Activated naive CD8-positive, alpha-beta T cell treated with anti-CD3 and anti-CD28 coated beads, Interleukin-2, amount 50 U/mL, for 16 hours (primary cell): ENCODE results near the gene ADAMTS8.

Experiments used
- DNase-seq: peaks from one replicate; pipeline ENCODE4 v3.0.0-alpha.2; 2020; ENCODE audit warnings: low read depth, low spot score

Gene ADAMTS8

DNA sequence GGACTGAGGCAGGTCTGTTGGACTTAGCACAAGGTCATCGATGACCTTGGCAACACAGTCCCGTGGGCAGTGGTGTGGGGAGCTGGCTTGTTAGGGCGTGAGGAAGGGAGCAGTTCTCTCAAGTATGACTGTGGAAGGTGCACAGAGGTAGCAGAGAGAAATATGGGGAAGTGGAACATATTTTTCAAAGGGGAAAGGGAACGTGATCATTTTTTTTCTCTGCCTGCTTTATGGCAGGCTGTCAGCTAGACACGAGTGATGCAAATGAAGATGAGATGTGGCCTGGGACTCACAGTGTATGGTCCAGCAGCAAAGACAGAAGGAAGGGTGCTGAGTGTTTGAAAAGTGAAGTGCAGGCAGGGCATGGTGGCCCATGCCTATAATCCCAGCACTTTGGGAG is 30.6 kb downstream of the ADAMTS8 start:
- no peak for DNase-seq

DNA sequence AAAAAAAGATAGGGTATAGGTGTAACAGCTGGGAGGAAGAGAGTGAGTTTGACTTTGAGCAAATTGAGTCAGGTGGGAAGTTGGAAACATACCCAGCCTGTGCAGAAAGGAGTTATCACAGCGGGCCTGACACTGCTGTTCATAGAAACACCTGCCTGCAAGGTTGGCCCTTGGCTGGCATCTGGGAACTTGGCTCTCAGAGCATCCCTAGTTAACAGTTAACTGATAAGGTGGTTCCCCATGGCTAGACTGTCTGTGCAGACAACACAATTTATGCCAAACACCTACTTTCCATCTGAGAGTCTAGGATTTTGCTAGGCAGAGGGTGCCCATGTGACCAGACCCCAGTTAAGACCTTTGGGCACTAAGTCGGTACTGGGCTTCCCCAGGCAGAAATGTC is 31.4 kb downstream of the ADAMTS8 start:
- DNase-seq: no peak

DNA sequence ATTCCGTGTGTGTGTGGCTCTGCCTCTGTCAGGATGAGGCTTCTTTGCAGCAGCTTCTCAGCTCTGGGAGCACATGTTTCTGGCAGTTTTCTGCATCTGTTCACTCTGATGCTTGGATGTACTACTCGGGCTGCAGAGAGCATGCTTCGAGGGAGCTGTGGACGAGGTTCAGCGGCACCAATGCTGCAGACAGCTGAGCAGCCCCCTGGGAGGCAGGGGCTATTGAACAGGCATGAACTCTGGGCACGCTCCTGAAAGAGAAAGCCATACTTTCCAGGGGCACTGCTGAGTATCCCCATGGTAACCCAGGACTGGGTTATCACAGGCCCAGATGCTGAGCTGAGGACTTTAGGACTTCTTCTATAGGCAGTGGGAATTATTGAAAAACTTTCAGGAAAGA is 33.8 kb downstream of the ADAMTS8 start:
- DNase-seq: no peak

DNA sequence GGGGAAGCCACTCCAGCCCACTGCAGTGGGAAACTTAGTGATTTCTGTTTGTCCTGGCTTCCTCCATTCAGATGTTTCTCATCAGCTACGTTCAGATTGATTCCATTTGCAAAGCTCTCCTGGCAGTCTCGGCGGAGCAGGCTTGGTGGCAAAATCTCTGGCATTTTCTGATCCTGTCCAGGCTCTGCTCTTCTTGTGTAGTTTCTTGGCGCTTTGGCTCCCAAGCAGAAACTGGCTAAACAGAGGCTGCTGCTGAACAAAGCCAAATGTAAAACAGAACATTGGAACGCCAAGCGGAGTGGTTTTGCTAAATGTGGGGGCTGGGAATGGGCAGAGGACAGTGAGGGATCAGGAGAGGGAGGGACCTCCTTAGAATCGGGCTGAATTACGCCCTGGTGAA is 36.7 kb downstream of the ADAMTS8 start:
- DNase-seq: no peak

DNA sequence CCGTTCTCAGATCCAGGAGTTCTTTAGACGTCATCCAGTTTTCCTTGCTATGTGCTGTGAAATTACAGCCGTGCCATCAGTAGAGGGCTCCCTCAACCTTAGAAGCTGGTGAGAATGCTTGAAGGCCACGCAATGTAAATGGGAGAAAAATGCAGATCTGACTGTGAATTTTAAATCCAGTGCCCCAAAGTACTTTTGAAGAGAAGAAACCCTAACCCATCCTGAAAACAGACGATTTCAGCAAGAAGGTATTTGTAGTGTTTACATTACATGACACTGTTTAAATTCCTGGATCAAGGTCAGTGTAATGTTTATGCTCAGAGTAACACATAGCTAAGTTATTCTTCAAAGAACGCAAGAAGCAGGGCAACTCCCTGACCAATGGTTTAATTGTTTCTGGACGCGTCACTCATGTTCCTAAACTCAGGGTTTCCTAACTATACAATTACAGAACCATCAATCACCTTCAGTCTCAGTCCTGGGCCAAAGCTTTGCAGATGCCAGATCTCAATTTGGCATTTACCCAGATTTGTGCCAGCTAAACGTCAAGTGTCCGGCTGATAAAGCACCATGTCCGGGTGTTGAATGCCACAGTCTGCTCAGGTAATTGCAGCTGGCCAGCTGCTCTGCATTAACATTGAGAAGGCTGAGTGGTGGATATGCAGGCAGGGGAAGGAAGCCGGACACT is 38.2 kb downstream of the ADAMTS8 start:
- no peak for DNase-seq

DNA sequence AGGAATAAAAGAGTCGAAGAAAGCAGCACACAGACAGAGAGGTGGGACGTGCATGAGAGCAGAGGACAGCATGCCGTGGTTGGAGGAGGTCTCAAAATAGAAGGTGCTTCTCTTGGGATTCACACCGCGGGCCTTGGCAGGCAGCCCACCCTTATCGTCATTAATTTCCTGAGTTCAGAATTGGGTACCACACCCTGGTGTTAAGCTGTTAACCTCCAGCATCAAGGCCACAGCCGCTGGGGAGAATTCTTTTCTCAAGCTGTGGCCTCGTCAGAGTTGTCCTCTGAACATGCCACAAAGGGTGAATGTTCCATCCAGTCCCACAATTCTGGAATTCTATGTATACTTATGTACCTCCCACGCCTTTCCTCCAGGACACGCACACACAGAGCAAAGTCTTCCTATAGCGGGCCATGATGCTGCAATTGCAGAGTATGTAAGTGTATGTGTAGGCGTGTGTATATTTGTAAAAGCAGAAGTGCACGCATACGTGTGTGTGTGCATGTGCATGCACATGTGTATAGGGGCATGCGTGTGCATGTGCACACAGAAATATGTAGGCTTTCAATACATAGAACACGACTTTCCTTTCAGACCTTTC is 39.0 kb downstream of the ADAMTS8 start:
- no peak for DNase-seq

DNA sequence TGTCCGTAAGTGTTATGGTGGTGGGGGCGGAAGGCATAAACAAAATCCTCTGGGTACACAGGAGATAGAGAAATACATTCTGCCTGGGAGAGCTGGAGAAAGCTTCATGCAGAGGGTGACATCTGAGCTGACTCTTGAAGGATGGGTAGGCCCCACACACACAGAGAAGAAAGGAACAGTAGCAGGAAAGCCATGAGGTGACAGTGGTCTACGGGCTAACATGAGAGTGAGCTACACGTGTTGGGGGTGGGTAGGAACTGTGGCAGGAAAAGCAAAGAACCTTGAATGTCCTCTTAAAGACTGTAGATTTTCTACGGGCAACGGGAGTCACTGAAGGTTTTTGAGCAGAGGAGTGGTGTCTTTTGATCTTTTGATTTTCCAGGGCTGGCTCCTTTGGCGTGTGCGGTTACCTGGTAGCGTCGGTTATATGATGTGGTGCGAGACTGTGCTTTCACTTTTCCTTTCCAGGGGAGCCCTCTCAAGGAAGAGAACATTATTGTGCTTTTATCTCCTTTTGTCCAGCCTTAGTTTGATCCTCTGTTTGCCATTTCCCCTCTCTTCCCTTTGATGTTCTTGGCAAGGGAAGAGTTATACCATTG is 39.7 kb downstream of the ADAMTS8 start:
- DNase-seq: no peak

DNA sequence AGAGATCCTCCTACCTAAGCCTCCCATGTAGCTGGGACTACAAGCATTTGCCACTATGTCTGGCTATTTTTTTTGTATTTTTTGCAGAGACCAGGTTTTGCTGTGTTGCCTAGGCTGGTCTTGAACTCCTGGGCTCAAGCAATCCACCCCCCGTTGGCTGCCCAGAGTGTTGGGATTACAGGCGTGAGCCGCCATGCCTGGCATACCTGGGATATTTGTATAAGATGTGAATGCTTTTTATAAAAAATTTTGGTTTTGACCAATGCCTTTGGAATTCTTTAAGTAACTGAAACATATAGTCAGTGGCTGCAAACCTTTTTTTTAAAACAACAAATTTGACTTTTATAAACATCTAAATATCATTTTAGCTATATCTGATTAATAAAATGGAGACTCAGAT is 42.4 kb downstream of the ADAMTS8 start:
- DNase-seq: no peak

DNA sequence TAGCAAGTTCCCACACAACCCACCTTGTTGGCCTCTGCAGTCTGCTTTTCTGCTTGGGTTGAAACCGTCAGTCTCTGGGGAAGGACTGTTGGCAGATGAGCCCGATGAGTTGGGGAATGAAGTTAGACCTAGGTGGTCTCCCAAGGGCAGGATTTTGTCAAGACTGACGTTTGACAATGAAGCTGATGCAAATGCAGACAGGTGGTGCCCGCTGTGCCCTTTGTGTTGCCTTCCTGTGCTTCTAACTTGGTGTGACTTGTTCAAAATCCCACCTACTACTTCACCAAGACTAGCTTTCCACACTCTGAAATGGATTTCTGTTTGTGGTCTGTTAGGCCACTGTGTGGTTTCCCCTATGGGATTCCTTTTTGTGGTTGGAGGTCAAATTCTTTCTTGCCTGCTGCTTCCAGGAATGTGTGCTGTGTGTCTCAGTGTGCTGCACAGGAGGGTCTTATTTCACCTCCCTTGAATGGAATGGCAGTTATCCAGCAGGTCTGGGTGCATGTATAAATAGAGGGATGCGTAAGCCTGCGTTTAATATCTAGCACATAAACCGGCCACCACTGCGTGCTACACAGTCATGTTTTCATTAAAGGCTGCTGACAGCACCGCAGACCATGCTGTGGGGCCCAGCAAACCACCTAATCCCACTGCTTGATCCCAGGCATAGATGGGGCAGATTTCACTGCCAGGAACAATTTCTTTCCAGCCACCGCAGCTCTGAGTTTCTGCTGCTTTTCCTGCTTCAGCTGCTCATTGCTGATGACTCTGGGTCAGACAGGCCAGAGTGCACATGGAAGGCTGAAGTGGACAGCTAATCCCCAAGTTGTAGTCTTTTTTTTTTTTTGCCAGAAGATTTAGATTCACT is 44.8 kb downstream of the ADAMTS8 start:
- no peak for DNase-seq

DNA sequence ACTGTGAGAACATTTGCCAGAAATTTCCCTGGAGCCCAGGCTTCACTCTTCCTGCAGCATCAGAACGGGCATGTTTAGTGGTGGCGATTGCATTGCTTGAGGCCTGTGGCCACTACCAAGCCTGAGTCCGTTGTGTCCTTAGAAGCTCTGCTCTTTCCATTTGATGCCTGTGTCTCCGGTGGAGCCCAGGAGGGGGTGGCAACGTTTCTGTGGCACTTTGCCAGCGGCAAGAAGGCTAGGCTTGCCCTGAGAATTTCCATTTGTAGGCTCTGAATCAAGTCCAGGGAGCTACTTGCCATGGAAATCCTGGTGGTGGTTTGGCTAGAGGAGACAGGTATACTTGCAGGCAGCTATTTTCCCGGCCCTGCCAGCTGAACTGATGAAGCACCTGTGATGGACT is 47.1 kb downstream of the ADAMTS8 start:
- no peak for DNase-seq

DNA sequence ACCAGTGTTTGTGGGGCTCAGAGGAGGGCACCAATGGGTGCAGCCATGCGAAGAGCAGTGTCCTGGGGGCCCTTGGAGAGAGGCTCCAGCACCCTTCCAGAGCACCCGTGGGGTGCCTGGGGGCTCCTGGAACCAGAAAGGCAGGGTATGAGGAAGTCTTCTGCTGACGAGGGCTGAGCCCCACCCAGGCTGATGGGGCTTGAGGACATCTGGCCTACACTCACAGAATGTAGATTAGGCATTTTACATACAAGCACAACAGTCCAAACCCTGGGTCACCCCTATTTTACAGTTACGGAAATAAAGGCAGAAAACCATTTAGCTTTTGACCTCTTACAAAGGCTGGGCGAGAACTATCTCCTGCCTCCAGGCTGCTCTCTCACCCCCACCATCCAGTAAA is 47.6 kb downstream of the ADAMTS8 start:
- DNase-seq: no peak

DNA sequence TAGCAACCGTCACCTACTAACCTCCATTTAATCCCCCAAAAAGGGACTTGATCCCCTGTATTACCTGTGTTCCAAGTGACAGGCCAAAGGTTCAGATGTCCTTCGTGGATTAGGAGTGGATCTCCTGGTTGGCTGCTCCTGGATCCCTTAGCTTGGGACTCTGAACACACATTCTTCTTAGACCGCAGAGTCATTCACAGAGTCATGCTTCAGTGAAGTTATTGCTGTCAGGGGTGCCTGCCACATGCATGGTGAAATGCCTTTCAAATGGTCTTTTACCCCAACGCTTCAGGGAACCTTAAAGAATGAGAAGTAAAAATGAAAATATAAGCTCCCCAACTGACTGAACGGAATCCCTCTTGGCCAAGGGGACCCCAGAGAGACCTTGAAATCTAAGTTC is 49.1 kb downstream of the ADAMTS8 start:
- no peak for DNase-seq

DNA sequence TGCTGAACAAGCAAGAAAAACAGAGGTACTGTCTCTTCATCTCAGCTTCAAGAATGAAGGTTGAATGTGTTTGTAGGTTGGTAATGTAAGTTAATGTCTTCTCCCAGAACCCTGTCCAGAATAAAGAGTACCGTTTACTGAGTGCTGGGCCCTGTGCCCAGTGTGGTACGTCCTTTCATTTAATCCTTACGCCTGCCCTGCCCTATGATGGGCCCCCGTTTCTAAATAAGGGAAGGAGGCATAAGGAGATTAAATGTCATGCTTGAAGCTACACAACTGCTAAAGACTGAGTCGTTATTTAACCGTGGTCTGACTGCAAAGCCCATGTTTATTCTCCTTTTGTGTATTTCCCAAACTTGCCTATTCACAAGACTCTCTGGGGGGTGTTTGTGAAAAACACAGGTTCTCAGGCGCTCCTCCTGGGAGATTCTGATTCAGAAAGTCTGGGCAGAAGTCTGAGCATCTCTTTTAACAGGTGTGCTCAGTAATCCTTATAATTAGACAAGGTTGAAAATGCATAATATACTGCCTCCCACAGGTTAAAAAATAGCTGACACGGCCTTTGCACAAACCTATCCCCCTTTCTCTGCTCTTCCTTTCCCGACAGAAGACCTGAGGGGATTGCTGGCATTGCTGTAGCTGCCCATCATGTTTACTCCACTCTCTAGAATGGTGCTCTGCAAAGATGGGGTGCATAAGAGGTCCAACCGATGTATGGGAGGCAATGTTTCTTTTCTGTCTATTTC is 57.4 kb downstream of the ADAMTS8 start:
- no peak for DNase-seq

DNA sequence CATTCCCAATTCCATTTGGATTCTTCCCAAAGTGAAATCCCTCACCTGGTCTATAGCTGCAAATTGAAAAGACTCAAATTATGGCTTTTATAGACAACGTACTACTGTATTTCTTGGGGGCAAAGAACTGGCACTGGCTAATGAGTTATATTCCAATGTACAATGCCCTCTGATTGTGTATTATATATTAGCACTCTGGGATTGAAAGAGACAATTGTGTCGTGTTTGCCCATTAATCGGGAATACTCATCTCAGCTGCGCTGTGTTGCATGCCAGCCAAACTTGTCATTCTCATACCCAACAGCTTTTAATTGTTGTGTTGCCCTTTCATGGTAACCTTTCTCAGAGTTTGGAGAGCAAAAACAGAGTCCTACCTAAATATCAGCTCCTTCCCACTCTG is 58.7 kb downstream of the ADAMTS8 start:
- no peak for DNase-seq

DNA sequence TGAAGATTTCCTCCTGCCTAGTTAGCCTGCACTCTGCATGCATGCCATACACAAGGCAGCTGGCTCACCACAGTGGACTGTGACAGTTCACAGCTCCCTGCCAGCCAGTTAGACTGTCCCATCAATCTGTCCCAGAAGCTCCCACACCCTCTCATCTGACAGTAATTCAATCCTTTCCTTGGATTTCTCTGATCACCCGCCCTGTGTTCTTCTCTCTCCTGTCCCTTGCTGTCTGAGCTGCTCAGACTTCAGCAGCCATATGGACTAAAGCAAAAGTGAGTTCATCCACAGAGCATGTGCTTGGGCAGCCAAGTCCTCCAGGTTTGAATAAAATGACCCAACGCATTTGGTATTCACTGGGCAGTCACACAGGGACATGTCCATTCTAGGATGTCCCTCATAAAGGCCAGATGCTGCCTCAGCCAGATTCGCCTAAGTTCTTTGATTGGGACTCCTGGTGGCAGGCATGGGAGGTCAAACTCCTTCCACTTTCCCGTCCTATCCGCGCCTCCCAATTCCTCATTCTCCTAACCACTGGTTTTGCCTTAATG is 59.2 kb downstream of the ADAMTS8 start:
- no peak for DNase-seq

DNA sequence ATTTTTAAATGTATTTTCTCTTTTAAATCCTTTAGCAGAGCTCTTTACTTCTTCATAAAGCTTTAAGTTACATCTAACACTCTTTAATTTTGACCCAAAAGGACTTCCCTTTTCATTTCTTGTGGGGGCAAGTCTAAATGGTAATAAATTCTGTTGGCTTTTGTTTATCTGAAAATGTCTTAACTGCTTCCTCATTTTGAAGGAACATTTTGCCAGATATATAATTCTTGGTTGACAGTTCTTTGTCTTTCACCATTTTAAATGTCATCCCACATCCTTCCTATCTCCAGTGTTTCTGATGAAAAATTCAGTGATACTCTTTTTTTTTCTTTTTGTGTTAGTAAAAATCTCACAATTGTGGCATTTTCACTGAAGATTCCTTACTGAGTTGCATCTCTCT is 69.0 kb downstream of the ADAMTS8 start:
- DNase-seq: no peak

DNA sequence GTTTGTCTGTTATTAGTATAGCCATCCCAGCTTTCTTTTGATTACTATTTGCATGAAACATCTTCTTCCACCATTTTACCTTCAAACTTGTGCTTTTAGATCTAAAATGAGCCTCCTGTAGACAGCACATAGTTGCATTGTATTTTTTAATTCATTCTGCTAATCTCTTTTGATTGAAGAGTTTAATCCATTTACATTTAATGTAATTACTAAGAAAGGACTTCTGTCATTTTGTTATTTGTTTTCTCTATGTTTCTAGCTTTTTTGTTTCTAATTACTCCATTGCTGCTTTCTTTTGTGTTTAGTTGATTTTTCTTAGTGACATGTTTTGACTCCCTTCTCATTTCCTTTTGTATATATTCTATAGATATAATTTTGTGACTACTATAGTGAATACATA is 70.0 kb downstream of the ADAMTS8 start:
- no peak for DNase-seq
